Gastroesophageal sphincter (tissue), 4 donors: ENCODE data around the gene RALGAPA1. TPM values are rescaled to one million over a fixed set of nuclear protein-coding genes. Genes with fewer than 3 reads are reported as not detected.

Experiments used
- ATAC-seq: fragments of 150-250 bp; one replicate; pipeline ENCODE4 v1.9.1; 2016; ENCODE audit warnings: mild to moderate bottlenecking, moderate library complexity
- H3K27ac ChIP-seq, 4 donors: fragments of 200-600 bp; sonication (generic) in 3 of 4; 1 replicate in 3 of 4; 2 replicates in 1 of 4; pipeline ENCODE4 v1.5.1; 2016 to 2019
- H3K27me3 ChIP-seq: fragments of 200-600 bp; sonication (generic); one replicate; pipeline ENCODE4 v1.5.1; 2019
- H3K36me3 ChIP-seq, 2 donors: fragments of 200-600 bp; sonication (generic); one replicate each; pipeline ENCODE4 v1.5.1; 2019; ENCODE audit warnings: control low read depth in 1 of 2
- H3K4me1 ChIP-seq, 3 donors: fragments of 200-600 bp; sonication (generic); 1 replicate in 2 of 3; 2 replicates in 1 of 3; pipeline ENCODE4 v1.5.1; 2016 to 2019; ENCODE audit warnings: control low read depth in 2 of 3
- H3K4me3 ChIP-seq, 2 donors: fragments of 200-600 bp; sonication (generic); one replicate each; pipeline ENCODE4 v1.5.1; 2019; ENCODE audit warnings: mild to moderate bottlenecking in 1 of 2, moderate library complexity in 1 of 2
- H3K9me3 ChIP-seq, 3 donors: fragments of 200-600 bp; sonication (generic); one replicate each; pipeline ENCODE4 v1.5.1; 2017 to 2019; ENCODE audit warnings: control low read depth in 2 of 3
- EP300 ChIP-seq: sonication (generic); formaldehyde crosslinking; IDR thresholded peaks from one replicate; pipeline ENCODE4 v1.6.1; 2017; ENCODE audit warnings: antibody characterized with exemption, mild to moderate bottlenecking
- POLR2A ChIP-seq, 2 donors: fragments of 450-650 bp; IDR thresholded peaks; one replicate each; pipeline ENCODE4 v1.6.1; 2017; ENCODE audit warnings: antibody characterized with exemption in 2 of 2, mild to moderate bottlenecking in 2 of 2, moderate library complexity in 1 of 2
- POLR2AphosphoS5 ChIP-seq: sonication (generic); formaldehyde crosslinking; IDR thresholded peaks from one replicate; pipeline ENCODE4 v1.6.1; 2017; ENCODE audit warnings: antibody characterized with exemption
- WGBS, 2 donors: methylation state at CpG; one replicate each; pipeline ENCODE4 v1.1.5; 2018; ENCODE audit warnings: low coverage in 1 of 2; 5-methylcytosine and 5-hydroxymethylcytosine counted together
- total RNA-seq, 4 donors: library from RNA; depleted of rRNA; stranded (reverse); fragments of >200 nt; gene quantifications; one replicate each; pipeline ENCODE4 v1.1.0, GENCODE V29; 2016
- TF ChIP-seq, protein P1 (sequence below), 4 experiments: fragments of 200-600 bp in 2 of 4; fragments of 450-650 bp in 2 of 4; sonication (generic) in 1 of 4; IDR thresholded peaks; one replicate each; pipeline ENCODE4 v1.5.1; 2017 to 2019; ENCODE audit warnings: antibody characterized with exemption in 4 of 4, mild to moderate bottlenecking in 2 of 4, moderate library complexity in 2 of 4

RALGAPA1 gene
- total RNA-seq, 4 donors from 2014 or later, result 46.6 to 97.4 (median 69.4) TPM

DNA sequence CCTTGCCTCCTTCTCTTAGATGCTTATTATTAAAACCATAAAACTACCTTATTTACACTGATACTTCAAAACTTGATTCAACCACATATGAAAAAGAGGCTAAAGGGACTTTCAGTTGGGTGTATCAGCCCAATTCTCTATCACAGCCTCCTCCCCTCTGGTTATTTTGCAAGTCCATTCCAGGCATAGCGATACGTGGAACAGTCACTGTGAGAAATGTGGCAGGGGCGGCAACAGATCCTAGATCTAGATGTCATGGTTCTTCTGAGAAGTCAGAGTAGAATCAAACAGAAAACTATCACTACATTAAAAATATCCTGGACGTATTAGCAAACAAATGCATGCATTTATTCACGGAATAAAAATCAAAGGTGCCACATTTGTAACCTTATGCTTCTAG lies 83.2 kb downstream of the RALGAPA1 start:
- Histone ChIP-seq H3K27ac (no peak overlapping the region), H3K4me1 (no peaks in the 10 kb centered on the region), H3K4me3 (no peak overlapping the region), H3K9me3 (no peaks in the 10 kb centered on the region), H3K36me3 (peaks cover 5 to 65% of the 10 kb centered on the region in 2 donors), H3K27me3 (no peaks in the 10 kb centered on the region)
- TF ChIP-seq POLR2A (IDR thresholded peaks at IDR 0.05) (no peak), EP300 (no peak), POLR2AphosphoS5 (no peak)
- TF ChIP-seq, protein P1, sequence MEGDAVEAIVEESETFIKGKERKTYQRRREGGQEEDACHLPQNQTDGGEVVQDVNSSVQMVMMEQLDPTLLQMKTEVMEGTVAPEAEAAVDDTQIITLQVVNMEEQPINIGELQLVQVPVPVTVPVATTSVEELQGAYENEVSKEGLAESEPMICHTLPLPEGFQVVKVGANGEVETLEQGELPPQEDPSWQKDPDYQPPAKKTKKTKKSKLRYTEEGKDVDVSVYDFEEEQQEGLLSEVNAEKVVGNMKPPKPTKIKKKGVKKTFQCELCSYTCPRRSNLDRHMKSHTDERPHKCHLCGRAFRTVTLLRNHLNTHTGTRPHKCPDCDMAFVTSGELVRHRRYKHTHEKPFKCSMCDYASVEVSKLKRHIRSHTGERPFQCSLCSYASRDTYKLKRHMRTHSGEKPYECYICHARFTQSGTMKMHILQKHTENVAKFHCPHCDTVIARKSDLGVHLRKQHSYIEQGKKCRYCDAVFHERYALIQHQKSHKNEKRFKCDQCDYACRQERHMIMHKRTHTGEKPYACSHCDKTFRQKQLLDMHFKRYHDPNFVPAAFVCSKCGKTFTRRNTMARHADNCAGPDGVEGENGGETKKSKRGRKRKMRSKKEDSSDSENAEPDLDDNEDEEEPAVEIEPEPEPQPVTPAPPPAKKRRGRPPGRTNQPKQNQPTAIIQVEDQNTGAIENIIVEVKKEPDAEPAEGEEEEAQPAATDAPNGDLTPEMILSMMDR (IDR thresholded peaks at IDR 0.05), result no peak
- ATAC-seq, result no peak
- 96 to 97% methylated on average over 4 to 5 of the region's 5 CpGs for WGBS, 2 donors

DNA sequence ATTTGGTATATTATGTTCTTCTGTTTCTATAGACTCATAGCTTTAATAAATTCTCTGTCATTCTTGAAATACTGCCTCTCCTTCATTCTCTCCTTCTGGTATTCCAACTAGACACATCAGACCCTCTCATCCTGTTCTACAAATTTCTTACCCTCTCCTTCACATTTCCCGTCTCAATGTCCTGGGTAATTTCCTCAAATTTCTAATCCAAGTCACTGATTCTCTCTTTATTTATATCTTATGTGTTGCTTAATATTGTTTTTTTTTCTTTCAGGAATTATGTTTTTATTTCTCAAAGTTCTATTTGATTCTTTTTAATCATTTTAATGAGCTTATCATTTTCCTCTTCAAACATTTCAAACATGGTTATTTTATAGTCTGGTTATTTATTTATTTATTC lies 94.0 kb downstream of the RALGAPA1 start:
- 91 to 100% methylated on average over 1 of the region's 1 CpG for whole genome bisulfite sequencing, 2 donors
- Histone ChIP-seq H3K4me1 (no peaks in the 10 kb centered on the region), H3K4me3 (no peak overlapping the region), H3K36me3 (peaks cover 0 to 94% of the 10 kb centered on the region in 2 donors), H3K9me3 (no peaks in the 10 kb centered on the region), H3K27ac (no peak overlapping the region), H3K27me3 (no peaks in the 10 kb centered on the region)
- no peak for ATAC-seq
- no peak for TF ChIP-seq EP300
- TF ChIP-seq, protein P1 (IDR thresholded peaks at IDR 0.05), result no peak
- TF ChIP-seq POLR2AphosphoS5, result no peak
- no peak for TF ChIP-seq POLR2A (IDR thresholded peaks at IDR 0.05)

DNA sequence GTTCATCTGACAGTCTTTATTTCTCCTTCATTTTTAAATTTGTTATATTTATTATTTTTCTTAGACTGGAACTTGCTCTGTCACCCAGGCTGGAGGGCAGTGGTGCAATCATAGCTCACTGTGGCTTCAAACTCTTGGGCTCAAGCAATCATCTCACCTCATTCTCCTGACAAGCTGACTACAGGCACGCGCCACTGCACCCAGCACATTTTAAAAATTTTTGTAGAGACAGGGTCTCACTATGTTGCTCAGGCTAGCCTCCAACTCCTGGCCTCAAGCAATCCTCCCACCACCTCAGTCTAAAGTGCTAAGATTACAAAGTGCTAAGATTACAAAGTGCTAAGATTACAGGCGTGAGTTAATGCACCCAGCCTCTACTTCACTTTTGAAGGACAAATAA lies 96.6 kb downstream of the RALGAPA1 start:
- H3K9me3 ChIP-seq, result no peaks in the 10 kb centered on the region
- no peak overlapping the region for H3K27ac ChIP-seq
- H3K36me3 ChIP-seq, result peaks cover 0 to 86% of the 10 kb centered on the region in 2 donors
- WGBS, 2 donors, result 88 to 91% methylated on average over 2 to 3 of the region's 3 CpGs
- H3K4me1 ChIP-seq, result no peaks in the 10 kb centered on the region
- no peak for ATAC-seq
- TF ChIP-seq, protein P1 (IDR thresholded peaks at IDR 0.05), result no peak
- TF ChIP-seq EP300, result no peak
- no peak overlapping the region for H3K4me3 ChIP-seq
- no peaks in the 10 kb centered on the region for H3K27me3 ChIP-seq

DNA sequence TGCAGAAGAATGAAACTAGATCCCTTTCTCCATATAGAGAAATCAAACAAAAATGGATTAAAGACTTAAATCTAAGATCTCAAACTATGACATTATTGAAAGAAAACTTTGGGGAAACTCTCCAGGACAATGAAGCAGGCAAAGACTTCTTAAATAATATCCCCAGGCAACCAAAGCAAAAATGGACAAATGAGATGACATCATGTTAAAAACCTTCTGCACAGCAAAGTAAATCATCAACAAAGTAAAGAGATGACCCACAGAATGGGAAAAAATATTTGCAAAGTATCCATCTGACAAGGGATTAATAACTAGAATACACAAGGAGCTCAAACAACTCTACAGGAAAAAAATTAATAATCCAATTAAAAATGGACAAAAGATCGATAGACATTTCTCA lies 101.0 kb downstream of the RALGAPA1 start:
- WGBS, 2 donors, result 82 to 100% methylated on average over 1 of the region's 1 CpG
- no peak overlapping the region for H3K27ac ChIP-seq
- peaks cover 0 to 67% of the 10 kb centered on the region in 2 donors for H3K36me3 ChIP-seq
- no peaks in the 10 kb centered on the region for H3K4me1 ChIP-seq
- H3K4me3 ChIP-seq, result no peak overlapping the region
- no peaks in the 10 kb centered on the region for H3K9me3 ChIP-seq
- TF ChIP-seq, protein P1 (IDR thresholded peaks at IDR 0.05), result no peak
- TF ChIP-seq POLR2AphosphoS5, result no peak
- no peak for TF ChIP-seq POLR2A (IDR thresholded peaks at IDR 0.05)
- TF ChIP-seq EP300, result no peak
- no peak for ATAC-seq
- no peaks in the 10 kb centered on the region for H3K27me3 ChIP-seq

DNA sequence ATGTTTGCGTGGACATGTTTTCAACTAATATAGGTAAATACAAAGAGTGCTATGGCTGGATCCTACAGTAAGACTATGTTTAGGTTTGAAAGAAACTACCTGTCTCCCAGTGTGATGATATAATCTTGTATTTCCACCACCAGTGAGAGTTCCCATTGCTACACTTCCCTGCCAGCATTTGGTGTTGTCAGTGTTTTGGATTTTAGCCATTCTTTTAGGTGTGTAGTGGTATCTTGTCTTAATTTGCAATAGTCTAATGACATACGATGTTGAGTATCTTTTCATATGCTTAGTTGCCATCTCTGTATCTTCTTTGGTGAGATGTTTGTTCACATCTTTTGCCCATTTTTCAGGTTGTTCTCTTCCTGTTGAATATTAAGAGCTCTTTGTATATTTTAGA lies 103.5 kb downstream of the RALGAPA1 start:
- Histone ChIP-seq H3K9me3 (no peaks in the 10 kb centered on the region), H3K27ac (no peak overlapping the region), H3K4me3 (no peak overlapping the region), H3K4me1 (no peaks in the 10 kb centered on the region), H3K36me3 (peaks cover 0 to 54% of the 10 kb centered on the region in 2 donors), H3K27me3 (no peaks in the 10 kb centered on the region)
- WGBS, 2 donors, result 92 to 96% methylated on average over 1 to 2 of the region's 2 CpGs
- ATAC-seq, result no peak
- TF ChIP-seq POLR2A (IDR thresholded peaks at IDR 0.05) (no peak), EP300 (no peak), POLR2AphosphoS5 (no peak)
- TF ChIP-seq, protein P1 (IDR thresholded peaks at IDR 0.05), result no peak
